Subcutaneous abdominal adipose tissue (tissue), 5 donors: ENCODE data around the gene CHST6.

Experiments
- H3K27ac ChIP-seq: one replicate; pipeline ENCODE4 v1.7.0; 2013; ENCODE audit warnings: low read depth, mild to moderate bottlenecking, inconsistent platforms, low read length, moderate library complexity
- H3K27me3 ChIP-seq, 5 donors: one replicate each; pipeline ENCODE4 v1.7.0; 2013; ENCODE audit warnings: low read length in 5 of 5, inconsistent platforms in 1 of 5; ENCODE audit not compliant: control insufficient read depth in 5 of 5, insufficient read depth in 4 of 5
- H3K36me3 ChIP-seq, 5 donors: one replicate each; pipeline ENCODE4 v1.7.0; 2013; ENCODE audit warnings: low read length in 5 of 5; ENCODE audit not compliant: control insufficient read depth in 5 of 5, insufficient read depth in 5 of 5
- H3K4me1 ChIP-seq, 5 donors: one replicate each; pipeline ENCODE4 v1.7.0; 2013; ENCODE audit warnings: low read length in 5 of 5, mild to moderate bottlenecking in 3 of 5, moderate library complexity in 1 of 5; ENCODE audit not compliant: control insufficient read depth in 5 of 5, insufficient read depth in 5 of 5
- H3K4me3 ChIP-seq, 5 donors: one replicate each; pipeline ENCODE4 v1.7.0; 2013; ENCODE audit warnings: low read length in 5 of 5, low read depth in 1 of 5
- H3K9ac ChIP-seq, 5 donors: one replicate each; pipeline ENCODE4 v1.7.0; 2013; ENCODE audit warnings: low read length in 5 of 5, mild to moderate bottlenecking in 4 of 5, moderate library complexity in 3 of 5
- H3K9me3 ChIP-seq, 5 donors: one replicate each; pipeline ENCODE4 v1.7.0; 2013; ENCODE audit warnings: low read length in 5 of 5; ENCODE audit not compliant: control insufficient read depth in 5 of 5
- donor health status: healthy.
- donor health status: healthy.
- donor health status: healthy.
- donor health status: healthy.
- donor health status: healthy.

The CHST6 gene

GRCh38 chr16:75423723-75424104 lies 71.5 kb downstream of the CHST6 start:
- Histone ChIP-seq H3K27ac (no peak overlapping the region), H3K36me3 (no peaks in the 10 kb centered on the region), H3K4me1 (peaks cover 3 to 18% (median 13%) of the 10 kb centered on the region in 5 donors), H3K9me3 (no peaks in the 10 kb centered on the region), H3K9ac (no peak overlapping the region), H3K27me3 (no peaks in the 10 kb centered on the region), H3K4me3 (no peak overlapping the region)
